Loucy (cell line): ENCODE data around the gene CEP104.

ENCODE experiments used
- H2AFZ ChIP-seq: fragments of 200-600 bp; sonication (generic); 2 replicates; pipeline ENCODE4 v1.6.0; 2016; ENCODE audit warnings: antibody characterized with exemption, mild to moderate bottlenecking, low read length, moderate library complexity
- H3F3A ChIP-seq: fragments of 200-600 bp; 2 replicates; pipeline ENCODE4 v1.6.0; 2016; ENCODE audit warnings: antibody characterized with exemption, low read depth, mild to moderate bottlenecking
- H3K27me3 ChIP-seq: fragments of 200-600 bp; sonication (generic); 2 replicates; pipeline ENCODE4 v1.6.1; 2014; ENCODE audit warnings: low read length, mild to moderate bottlenecking; ENCODE audit not compliant: insufficient read depth, poor library complexity, severe bottlenecking
- H3K36me3 ChIP-seq: fragments of 200-600 bp; sonication (generic); 2 replicates; pipeline ENCODE4 v1.6.1; 2016; ENCODE audit warnings: low read length; ENCODE audit not compliant: insufficient read depth
- H3K4me1 ChIP-seq: fragments of 200-600 bp; sonication (generic); 2 replicates; pipeline ENCODE4 v1.5.1; 2014; ENCODE audit warnings: low read length, mild to moderate bottlenecking; ENCODE audit not compliant: insufficient read depth, poor library complexity, severe bottlenecking
- H3K4me2 ChIP-seq: fragments of 200-600 bp; sonication (generic); 2 replicates; pipeline ENCODE4 v1.6.0; 2014; ENCODE audit warnings: antibody characterized with exemption, low read length, low read depth, mild to moderate bottlenecking; ENCODE audit not compliant: poor library complexity, severe bottlenecking
- H3K4me3 ChIP-seq: fragments of 200-600 bp; sonication (generic); 2 replicates; pipeline ENCODE4 v1.5.1; 2014; ENCODE audit warnings: low read length, mild to moderate bottlenecking, mixed read lengths; ENCODE audit not compliant: poor library complexity, severe bottlenecking
- H3K79me2 ChIP-seq: fragments of 200-600 bp; sonication (generic); 2 replicates; pipeline ENCODE4 v1.6.1; 2014; ENCODE audit warnings: low read length; ENCODE audit not compliant: insufficient read depth
- H3K9ac ChIP-seq: fragments of 200-600 bp; sonication (generic); 2 replicates; pipeline ENCODE4 v1.6.0; 2014; ENCODE audit warnings: mild to moderate bottlenecking, low read depth, low read length, moderate library complexity; ENCODE audit not compliant: poor library complexity, severe bottlenecking
- H3K9me2 ChIP-seq: fragments of 200-600 bp; sonication (generic); replicated peaks from 2 replicates; pipeline ENCODE4 v1.6.1; 2016; ENCODE audit warnings: low read depth, low read length, mixed read lengths
- H3K9me3 ChIP-seq: fragments of 200-600 bp; sonication (generic); 2 replicates; pipeline ENCODE4 v1.6.1; 2014; ENCODE audit warnings: mild to moderate bottlenecking, antibody characterized with exemption, low read length, low read depth; ENCODE audit not compliant: insufficient read depth
- H4K20me1 ChIP-seq: fragments of 200-600 bp; sonication (generic); 2 replicates; pipeline ENCODE4 v1.6.0; 2014; ENCODE audit warnings: antibody characterized with exemption, low read length, mild to moderate bottlenecking; ENCODE audit not compliant: insufficient read depth, poor library complexity, severe bottlenecking
- EZH2phosphoT487 ChIP-seq: fragments of 200-600 bp; IDR thresholded peaks from 2 replicates; pipeline ENCODE4 v1.6.1; 2018; ENCODE audit warnings: antibody characterized with exemption, mild to moderate bottlenecking, moderate library complexity, borderline replicate concordance
- TF ChIP-seq, protein P1 (sequence below): fragments of 200-600 bp; sonication (generic); conservative IDR thresholded peaks from 2 replicates; pipeline ENCODE4 v1.5.1; 2014; ENCODE audit warnings: mild to moderate bottlenecking, antibody characterized with exemption, low read length

CEP104 gene

GRCh38 chr1:3886691-3887090, 29.7 kb upstream of the CEP104 start:
- H3K9ac ChIP-seq: no peak overlapping the region
- H3K4me1 ChIP-seq: peaks cover 10% of the 10 kb centered on the region
- H3K4me3 ChIP-seq: no peak overlapping the region
- H3K4me2 ChIP-seq: no peak overlapping the region
- no peaks in the 10 kb centered on the region for H3K79me2 ChIP-seq
- H3F3A ChIP-seq: no peaks in the 10 kb centered on the region
- H3K27me3 ChIP-seq: no peaks in the 10 kb centered on the region
- no peak overlapping the region for H2AFZ ChIP-seq
- H3K36me3 ChIP-seq: peaks cover 60% of the 10 kb centered on the region; the same call in 1 of the 2 replicates
- H4K20me1 ChIP-seq: no peaks in the 10 kb centered on the region
- no peaks in the 10 kb centered on the region for H3K9me2 ChIP-seq
- TF ChIP-seq, protein P1, sequence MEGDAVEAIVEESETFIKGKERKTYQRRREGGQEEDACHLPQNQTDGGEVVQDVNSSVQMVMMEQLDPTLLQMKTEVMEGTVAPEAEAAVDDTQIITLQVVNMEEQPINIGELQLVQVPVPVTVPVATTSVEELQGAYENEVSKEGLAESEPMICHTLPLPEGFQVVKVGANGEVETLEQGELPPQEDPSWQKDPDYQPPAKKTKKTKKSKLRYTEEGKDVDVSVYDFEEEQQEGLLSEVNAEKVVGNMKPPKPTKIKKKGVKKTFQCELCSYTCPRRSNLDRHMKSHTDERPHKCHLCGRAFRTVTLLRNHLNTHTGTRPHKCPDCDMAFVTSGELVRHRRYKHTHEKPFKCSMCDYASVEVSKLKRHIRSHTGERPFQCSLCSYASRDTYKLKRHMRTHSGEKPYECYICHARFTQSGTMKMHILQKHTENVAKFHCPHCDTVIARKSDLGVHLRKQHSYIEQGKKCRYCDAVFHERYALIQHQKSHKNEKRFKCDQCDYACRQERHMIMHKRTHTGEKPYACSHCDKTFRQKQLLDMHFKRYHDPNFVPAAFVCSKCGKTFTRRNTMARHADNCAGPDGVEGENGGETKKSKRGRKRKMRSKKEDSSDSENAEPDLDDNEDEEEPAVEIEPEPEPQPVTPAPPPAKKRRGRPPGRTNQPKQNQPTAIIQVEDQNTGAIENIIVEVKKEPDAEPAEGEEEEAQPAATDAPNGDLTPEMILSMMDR: no peak
- no peak for TF ChIP-seq EZH2phosphoT487
- H3K9me3 ChIP-seq: no peaks in the 10 kb centered on the region

- H3F3A ChIP-seq: no peaks in the 10 kb centered on the region
- no peak overlapping the region for H2AFZ ChIP-seq
- H4K20me1 ChIP-seq: no peaks in the 10 kb centered on the region
- peaks cover 55% of the 10 kb centered on the region; the same call in 1 of the 2 replicates for H3K36me3 ChIP-seq
- H3K9me2 ChIP-seq: no peaks in the 10 kb centered on the region
- no peaks in the 10 kb centered on the region for H3K79me2 ChIP-seq
- H3K9ac ChIP-seq: no peak overlapping the region
- H3K4me3 ChIP-seq: no peak overlapping the region
- no peak overlapping the region for H3K4me2 ChIP-seq
- H3K9me3 ChIP-seq: no peaks in the 10 kb centered on the region
- H3K27me3 ChIP-seq: no peaks in the 10 kb centered on the region
- peaks cover 15% of the 10 kb centered on the region for H3K4me1 ChIP-seq
- TF ChIP-seq, protein P1: no peak
Measured at GRCh38 chr1:3886106-3886670, 29.2 kb upstream of the CEP104 start.

GRCh38 chr1:3885611-3886010, 28.6 kb upstream of the CEP104 start:
- Histone ChIP-seq H3K4me2 (no peak overlapping the region), H3K4me3 (no peak overlapping the region), H3K9me2 (no peaks in the 10 kb centered on the region), H3K4me1 (peaks cover 20% of the 10 kb centered on the region), H3F3A (no peaks in the 10 kb centered on the region), H4K20me1 (no peaks in the 10 kb centered on the region), H3K79me2 (no peaks in the 10 kb centered on the region), H3K36me3 (peaks cover 49% of the 10 kb centered on the region; the same call in 1 of the 2 replicates), H2AFZ (no peak overlapping the region), H3K27me3 (no peaks in the 10 kb centered on the region), H3K9me3 (no peaks in the 10 kb centered on the region), H3K9ac (no peak overlapping the region)
- no peak for TF ChIP-seq EZH2phosphoT487

DNA sequence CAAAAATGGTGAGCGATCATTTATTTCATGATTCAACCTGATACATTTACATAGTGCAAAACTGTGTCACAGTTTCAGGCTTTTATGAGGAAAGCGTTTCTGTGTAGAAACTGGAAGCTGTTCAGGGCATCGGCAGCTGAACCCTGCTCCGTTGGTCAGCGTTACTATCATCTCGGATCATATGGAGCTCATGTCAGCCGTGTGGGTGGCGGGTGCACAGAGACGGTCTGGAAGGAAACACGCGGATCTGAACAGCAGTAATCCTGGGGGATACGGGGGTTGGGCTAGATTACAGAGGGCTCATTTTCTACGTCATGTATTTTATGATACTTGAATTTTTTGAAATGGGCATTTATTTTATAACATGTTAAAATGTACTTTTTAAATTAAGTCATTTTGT, 28.0 kb upstream of the CEP104 start:
- H3F3A ChIP-seq: no peaks in the 10 kb centered on the region
- H3K9ac ChIP-seq: no peak overlapping the region
- H4K20me1 ChIP-seq: no peaks in the 10 kb centered on the region
- no peaks in the 10 kb centered on the region for H3K9me3 ChIP-seq
- TF ChIP-seq, protein P1: no peak
- no peak for TF ChIP-seq EZH2phosphoT487
- no peaks in the 10 kb centered on the region for H3K9me2 ChIP-seq
- H3K27me3 ChIP-seq: no peaks in the 10 kb centered on the region
- H3K4me1 ChIP-seq: peaks cover 26% of the 10 kb centered on the region
- H3K79me2 ChIP-seq: no peaks in the 10 kb centered on the region
- no peak overlapping the region for H2AFZ ChIP-seq
- peaks cover 43% of the 10 kb centered on the region; the same call in 1 of the 2 replicates for H3K36me3 ChIP-seq
- H3K4me3 ChIP-seq: no peak overlapping the region
- H3K4me2 ChIP-seq: no peak overlapping the region
